K562 (cell line): Measurements from ENCODE around the gene SAMM50. TPM values are rescaled to one million over a fixed set of nuclear protein-coding genes. Genes with fewer than 3 reads are reported as not detected.

Source experiments
- BRF2 ChIP-seq: IDR thresholded peaks from 3 replicates; pipeline ENCODE4 v1.6.1; 2011; ENCODE audit warnings: borderline replicate concordance, mild to moderate bottlenecking; ENCODE audit not compliant: insufficient read length, insufficient read depth
- EP400 ChIP-seq: fragments of 450-650 bp; IDR thresholded peaks from 2 replicates; pipeline ENCODE4 v1.6.1; 2017; ENCODE audit warnings: antibody characterized with exemption, mild to moderate bottlenecking, moderate library complexity
- ETS2 ChIP-seq: IDR thresholded peaks from 2 replicates; pipeline ENCODE4 v1.6.1; 2016; ENCODE audit warnings: borderline replicate concordance, missing genetic modification characterization, mild to moderate bottlenecking, moderate library complexity, missing compliant biosample characterization; ENCODE audit not compliant: poor library complexity, severe bottlenecking
- HCFC1 ChIP-seq: IDR thresholded peaks from 2 replicates; pipeline ENCODE4 v1.6.1; 2012; ENCODE audit warnings: low read depth, low read length, improper control_type of control experiment
- HMGN3 ChIP-seq: IDR thresholded peaks from 2 replicates; pipeline ENCODE4 v1.6.1; 2011; ENCODE audit warnings: borderline replicate concordance, low read depth, mild to moderate bottlenecking, mixed read lengths, low read length; ENCODE audit not compliant: insufficient read length; ENCODE audit errors: extremely low read depth
- KDM1A ChIP-seq, 2 experiments: fragments of 450-650 bp; IDR thresholded peaks; 2 replicates each; pipeline ENCODE4 v1.6.1; 2016; ENCODE audit warnings: mild to moderate bottlenecking in 2 of 2
- MAZ ChIP-seq, 2 experiments: fragments of 450-650 bp in 1 of 2; sonication (generic) in 1 of 2; formaldehyde crosslinking; IDR thresholded peaks in 1 of 2; conservative IDR thresholded peaks in 1 of 2; 2 replicates each; pipeline versions ENCODE4 v1.4.0 to v1.5.0; 2020; ENCODE audit warnings: mild to moderate bottlenecking in 1 of 2, missing genetic modification reagents in 1 of 2
- MED1 ChIP-seq: sonication (generic); formaldehyde crosslinking; IDR thresholded peaks from 2 replicates; pipeline ENCODE4 v1.8.1; 2023; ENCODE audit warnings: missing genetic modification reagents, borderline replicate concordance
- MXI1 ChIP-seq: IDR thresholded peaks from 2 replicates; pipeline ENCODE4 v1.6.1; 2011; ENCODE audit warnings: low read depth, mild to moderate bottlenecking, improper control_type of control experiment, low read length
- NFIC ChIP-seq: fragments of 450-650 bp; IDR thresholded peaks from 2 replicates; pipeline ENCODE4 v1.6.1; 2017; ENCODE audit warnings: mild to moderate bottlenecking, inconsistent platforms
- NFIX ChIP-seq: fragments of 250-450 bp; sonication (Bioruptor Pico); IDR thresholded peaks from 2 replicates; pipeline ENCODE4 v1.4.0; 2020; ENCODE audit warnings: low read depth, mild to moderate bottlenecking, moderate library complexity
- NFRKB ChIP-seq: fragments of 450-650 bp; IDR thresholded peaks from 2 replicates; pipeline ENCODE4 v1.6.1; 2016; ENCODE audit warnings: low read depth
- POLR2G ChIP-seq: fragments of 200-400 bp; formaldehyde crosslinking; IDR thresholded peaks from 2 replicates; pipeline ENCODE4 v1.6.1; 2017; ENCODE audit warnings: low read depth, mild to moderate bottlenecking, antibody characterized with exemption, low read length, moderate library complexity
- RAD51 ChIP-seq: fragments of 450-650 bp; IDR thresholded peaks from 2 replicates; pipeline ENCODE4 v1.7.1; 2016; ENCODE audit warnings: low read depth, mild to moderate bottlenecking, borderline replicate concordance
- RB1 ChIP-seq: fragments of 450-650 bp; IDR thresholded peaks from 2 replicates; pipeline ENCODE4 v1.6.1; 2017; ENCODE audit warnings: low read depth, mild to moderate bottlenecking
- SUPT5H ChIP-seq: fragments of 450-650 bp; IDR thresholded peaks from 2 replicates; pipeline ENCODE4 v1.6.1; 2016
- VEZF1 ChIP-seq: fragments of 200-800 bp; sonication (Bioruptor generic); IDR thresholded peaks from 2 replicates; pipeline ENCODE4 v1.6.1; 2017; ENCODE audit warnings: missing genetic modification characterization, missing compliant biosample characterization
- XRCC4 ChIP-seq: IDR thresholded peaks from one replicate; pipeline ENCODE4 v1.6.1; 2011; ENCODE audit not compliant: insufficient read depth, insufficient read length; ENCODE audit errors: extremely low read depth
- ZC3H4 ChIP-seq: sonication (generic); formaldehyde crosslinking; IDR thresholded peaks from 2 replicates; pipeline ENCODE4 v1.9.0; 2021; ENCODE audit warnings: missing genetic modification reagents, borderline replicate concordance
- ZFX ChIP-seq: sonication (generic); formaldehyde crosslinking; IDR thresholded peaks from 2 replicates; pipeline ENCODE4 v1.8.0; 2022; ENCODE audit warnings: mild to moderate bottlenecking, missing genetic modification reagents, moderate library complexity
- ZNF23 ChIP-seq: fragments of 250-450 bp; sonication (Bioruptor Pico); IDR thresholded peaks from 2 replicates; pipeline ENCODE4 v1.4.0; 2020; ENCODE audit warnings: mild to moderate bottlenecking
- ZNF695 ChIP-seq: fragments of 450-650 bp; formaldehyde crosslinking; IDR thresholded peaks from 2 replicates; pipeline ENCODE4 v1.4.0; 2020; ENCODE audit warnings: mild to moderate bottlenecking, moderate library complexity
- ZNF75A ChIP-seq: fragments of 450-650 bp; formaldehyde crosslinking; IDR thresholded peaks from 2 replicates; pipeline ENCODE4 v1.4.0; 2020; ENCODE audit warnings: mild to moderate bottlenecking
- ZNF764 ChIP-seq: fragments of 250-450 bp; sonication (Bioruptor Pico); IDR thresholded peaks from 2 replicates; pipeline ENCODE4 v1.4.0; 2020; ENCODE audit warnings: low read depth, mild to moderate bottlenecking, moderate library complexity
- polyA plus RNA-seq, 8 experiments: library from polyadenylated mRNA; depleted of rRNA in 4 of 8; stranded (reverse) in 5 of 8; unstranded in 3 of 8; fragments of >200 nt; fragmentation: Nextera tagmentation in 2 of 8; fragmentation: Illumina TruSeq in 1 of 8; extraction: Ambion mirVana in 2 of 8; extraction: Trizol in 1 of 8; gene quantifications; 2 replicates each; pipeline versions ENCODE4 v1.2.1 to v1.2.3, GENCODE V29; 2011 to 2014; ENCODE audit warnings: inconsistent platforms in 1 of 8, missing spikeins in 1 of 8
- total RNA-seq, 7 experiments: library from RNA; depleted of rRNA in 6 of 7; stranded (reverse); fragments of >200 nt in 6 of 7; fragmentation: Illumina TruSeq in 2 of 7; extraction: Trizol in 2 of 7; gene quantifications; 2 replicates each; pipeline versions ENCODE4 v1.2.1 to v1.2.3, GENCODE V29; 2011 to 2021; ENCODE audit warnings: low replicate concordance in 1 of 7
- TF ChIP-seq, protein P1 (sequence below): sonication (generic); formaldehyde crosslinking; IDR thresholded peaks from 2 replicates; pipeline ENCODE4 v1.8.1; 2023; ENCODE audit warnings: mild to moderate bottlenecking, missing genetic modification reagents

The SAMM50 gene
- total and polyA plus RNA-seq, 9 of the 15 experiments (the other 6 are each of a cell fraction or from before 2014, with no cell fraction given): 14.6 to 49.3 (median 38.1) TPM

DNA sequence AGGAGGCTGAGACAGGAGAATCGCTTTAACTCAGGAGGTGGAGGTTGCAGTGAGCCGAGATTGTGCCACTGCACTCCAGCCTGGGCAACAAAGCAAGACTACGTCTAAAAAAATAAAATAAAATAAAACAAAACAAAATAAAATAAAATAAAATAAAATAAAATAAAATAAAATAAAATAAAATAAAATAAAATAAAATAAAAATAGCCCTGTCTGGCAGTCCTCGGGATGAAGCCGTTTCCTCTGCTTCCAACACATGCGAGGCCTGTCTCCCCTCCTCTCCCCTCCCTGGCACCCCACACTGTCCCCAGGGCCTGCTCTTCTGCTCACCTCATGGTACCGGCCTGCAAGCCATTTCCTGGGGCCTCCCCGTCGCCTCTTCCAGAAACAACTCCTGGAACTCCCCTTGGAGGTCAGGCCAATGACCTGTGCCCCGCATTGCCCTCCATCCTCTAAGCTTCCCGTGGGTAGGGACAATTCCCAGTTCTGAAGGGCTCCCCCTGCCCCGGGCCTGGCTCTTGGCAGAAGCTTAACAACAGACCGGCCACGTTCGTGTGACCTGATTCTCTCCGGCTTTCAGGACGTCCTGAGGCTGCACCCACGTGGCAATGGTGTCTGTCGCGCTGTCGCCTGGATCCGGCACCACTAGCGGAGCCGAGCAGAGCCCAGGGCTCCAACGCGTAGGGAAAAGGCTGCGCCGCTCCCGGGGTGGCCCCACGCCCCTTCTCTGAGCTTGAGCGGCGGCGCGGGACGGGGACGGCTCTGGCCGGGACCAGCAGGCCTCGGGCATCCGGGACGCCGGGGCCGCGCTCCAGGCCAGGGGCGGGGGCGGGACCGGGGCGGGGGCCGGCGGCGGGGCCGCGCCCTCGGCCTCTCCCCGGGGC is 68.4 kb downstream of the SAMM50 start (continued):
- TF ChIP-seq BRF2 (no peak), NFIX (CRISPR knock-in tag) (no peak), MED1 (CRISPR knock-in tag) (no peak), VEZF1 (CRISPR knock-in tag) (peak; percentile 77), NFRKB (no peak), ZNF75A (CRISPR knock-in tag) (no peak), HMGN3 (peak; percentile 31), ZNF695 (no peak), NFIC (peak; percentile 39; the same call in 1 of the 2 replicates), XRCC4 (no peak), ZNF764 (CRISPR knock-in tag) (no peak), RB1 (no peak), ETS2 (no peak), POLR2G (peak; percentile 81), HCFC1 (no peak), ZNF23 (no peak), EP400 (peak; percentile 89), MXI1 (no peak), MAZ (CRISPR knock-in tag; conservative IDR thresholded peaks at IDR 0.05 in 1 of 2, IDR thresholded peaks at IDR 0.05 in 1 of 2) (0 out of 4 replicates have a peak, but pooled peaks of 1 of the 2 experiments have one; percentile 40), SUPT5H (peak; percentile 66), ZC3H4 (CRISPR knock-in tag) (no peak), KDM1A (IDR thresholded peaks at IDR 0.05) (no peak), ZFX (CRISPR knock-in tag) (peak; percentile 93), RAD51 (no peak)
- TF ChIP-seq, protein P1, sequence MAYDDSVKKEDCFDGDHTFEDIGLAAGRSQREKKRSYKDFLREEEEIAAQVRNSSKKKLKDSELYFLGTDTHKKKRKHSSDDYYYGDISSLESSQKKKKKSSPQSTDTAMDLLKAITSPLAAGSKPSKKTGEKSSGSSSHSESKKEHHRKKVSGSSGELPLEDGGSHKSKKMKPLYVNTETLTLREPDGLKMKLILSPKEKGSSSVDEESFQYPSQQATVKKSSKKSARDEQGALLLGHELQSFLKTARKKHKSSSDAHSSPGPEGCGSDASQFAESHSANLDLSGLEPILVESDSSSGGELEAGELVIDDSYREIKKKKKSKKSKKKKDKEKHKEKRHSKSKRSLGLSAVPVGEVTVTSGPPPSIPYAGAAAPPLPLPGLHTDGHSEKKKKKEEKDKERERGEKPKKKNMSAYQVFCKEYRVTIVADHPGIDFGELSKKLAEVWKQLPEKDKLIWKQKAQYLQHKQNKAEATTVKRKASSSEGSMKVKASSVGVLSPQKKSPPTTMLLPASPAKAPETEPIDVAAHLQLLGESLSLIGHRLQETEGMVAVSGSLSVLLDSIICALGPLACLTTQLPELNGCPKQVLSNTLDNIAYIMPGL: no peak
